Activated gamma-delta T cell treated with anti-CD3 and anti-CD28 coated beads, Interleukin-2, amount 50 U/mL, for 16 hours (primary cell): ENCODE data around the gene SLC37A1.

Experiments used
- DNase-seq: peaks from one replicate; pipeline ENCODE4 v3.0.0-alpha.2; 2020; ENCODE audit warnings: low read depth

The SLC37A1 gene

GRCh38 chr21:42527489-42528158 lies 14.0 kb downstream of the SLC37A1 start:
- no peak for DNase-seq

DNA sequence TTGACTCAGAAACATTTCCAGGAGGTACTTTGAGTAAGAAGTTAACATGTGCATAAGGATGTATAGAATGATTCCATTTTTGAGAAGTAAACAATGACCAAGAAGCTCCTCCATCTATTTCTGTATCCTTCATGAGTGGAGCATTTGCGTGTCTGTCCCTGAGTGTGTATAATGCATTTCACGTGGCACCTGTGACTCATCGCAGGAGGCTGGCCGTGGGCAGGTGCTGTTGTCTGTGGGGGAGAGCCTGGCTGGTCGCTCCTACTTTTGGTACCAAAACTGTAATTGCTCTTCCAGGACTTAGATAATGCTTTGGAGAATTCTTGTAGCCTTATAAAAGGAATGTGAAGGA lies 16.5 kb downstream of the SLC37A1 start:
- DNase-seq = no peak

DNA sequence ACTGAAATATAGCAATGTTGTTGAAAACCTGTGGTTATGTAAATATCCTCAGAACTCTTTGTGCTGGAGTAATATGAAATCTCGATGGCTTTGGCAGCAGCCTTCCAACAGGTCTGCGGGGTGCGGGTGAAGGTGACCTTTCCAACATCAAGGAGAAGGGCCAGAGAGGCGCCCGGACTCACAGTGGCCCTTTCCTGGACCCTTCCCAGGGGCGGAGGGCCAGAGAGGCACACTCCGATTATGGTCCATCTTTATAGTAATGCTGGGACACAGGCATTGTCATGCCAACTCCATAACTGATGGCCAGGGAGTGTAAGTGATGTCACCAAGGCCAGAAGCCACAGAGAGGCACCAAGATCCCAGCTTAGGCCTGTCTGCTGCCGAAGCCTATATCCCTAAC lies 18.1 kb downstream of the SLC37A1 start:
- no peak for DNase-seq

GRCh38 chr21:42532466-42533181 lies 19.0 kb downstream of the SLC37A1 start:
- no peak for DNase-seq

GRCh38 chr21:42533306-42533962 lies 19.8 kb downstream of the SLC37A1 start:
- DNase-seq = no peak

GRCh38 chr21:42533963-42534355 lies 20.3 kb downstream of the SLC37A1 start:
- no peak for DNase-seq

DNA sequence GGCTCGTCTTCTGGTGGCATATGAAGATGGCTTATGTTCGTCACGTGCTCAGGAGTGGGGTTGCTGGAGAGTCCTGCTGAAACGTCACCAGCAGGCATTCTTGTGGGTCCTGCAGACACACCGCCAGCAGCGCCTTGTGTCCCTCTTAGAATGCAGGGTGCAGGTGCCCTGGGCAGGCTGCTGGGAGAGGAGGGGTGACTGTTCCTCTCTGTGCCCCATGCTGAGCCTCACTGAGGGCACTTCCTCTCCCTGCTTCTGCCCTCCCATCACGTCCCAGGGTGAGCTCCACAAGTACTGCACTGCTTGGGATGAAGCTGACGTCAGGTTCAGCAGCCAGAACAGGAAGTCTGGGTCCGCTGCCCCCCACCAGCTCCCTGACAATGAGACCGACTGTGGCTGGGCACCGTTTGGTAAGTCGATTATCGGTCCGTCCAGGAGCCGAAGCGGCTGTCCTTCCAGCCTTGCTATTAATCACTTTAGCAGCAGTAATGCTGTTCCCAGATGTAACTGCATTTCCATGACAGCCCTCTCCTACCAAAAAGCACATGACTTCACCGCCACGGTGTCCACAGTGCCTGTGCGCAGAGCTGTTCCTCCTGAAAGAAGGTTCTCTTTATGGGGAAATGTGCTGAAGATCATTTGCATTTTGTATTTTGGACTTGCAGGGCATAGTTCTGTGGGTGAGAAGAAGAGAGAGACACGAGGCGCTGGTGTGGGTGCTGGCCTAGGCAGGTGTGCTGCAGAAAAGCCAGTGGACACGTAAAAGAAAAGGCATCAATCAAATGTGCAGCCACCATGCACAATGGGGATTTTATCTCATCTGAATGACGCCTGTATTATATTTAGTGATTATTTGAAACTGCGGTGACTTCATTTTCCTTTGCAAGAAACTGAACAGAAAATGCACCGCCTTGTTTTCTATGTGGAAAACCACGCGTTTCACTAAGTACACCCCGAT lies 21.0 kb downstream of the SLC37A1 start:
- DNase-seq = no peak

DNA sequence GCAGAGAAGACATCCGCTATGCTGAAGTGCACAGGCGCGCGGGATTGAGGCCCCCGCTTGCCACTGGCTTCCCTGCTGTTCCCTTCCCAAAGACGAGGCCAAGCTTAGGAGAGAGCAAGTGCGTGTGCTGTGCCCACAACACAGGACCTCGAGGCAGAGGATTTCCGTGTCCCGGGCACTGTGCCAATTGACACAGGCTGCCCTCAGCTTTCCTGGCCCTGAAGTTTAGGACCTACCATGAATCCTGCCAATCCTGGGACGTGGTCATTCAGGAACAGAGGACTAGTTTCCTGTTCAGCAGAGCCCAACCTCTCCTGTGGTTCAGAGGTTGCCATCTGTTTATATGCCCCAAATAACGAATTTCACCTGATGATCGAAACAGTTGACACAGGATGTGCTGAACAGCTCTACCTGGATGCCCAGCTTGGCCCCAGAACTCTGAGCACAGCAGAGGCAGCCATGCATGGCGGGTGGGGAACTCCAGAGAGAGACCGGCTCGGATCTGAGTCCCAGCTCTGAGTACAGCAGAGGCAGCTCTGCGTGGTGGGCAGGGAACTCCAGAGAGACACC lies 22.0 kb downstream of the SLC37A1 start:
- DNase-seq = no peak

DNA sequence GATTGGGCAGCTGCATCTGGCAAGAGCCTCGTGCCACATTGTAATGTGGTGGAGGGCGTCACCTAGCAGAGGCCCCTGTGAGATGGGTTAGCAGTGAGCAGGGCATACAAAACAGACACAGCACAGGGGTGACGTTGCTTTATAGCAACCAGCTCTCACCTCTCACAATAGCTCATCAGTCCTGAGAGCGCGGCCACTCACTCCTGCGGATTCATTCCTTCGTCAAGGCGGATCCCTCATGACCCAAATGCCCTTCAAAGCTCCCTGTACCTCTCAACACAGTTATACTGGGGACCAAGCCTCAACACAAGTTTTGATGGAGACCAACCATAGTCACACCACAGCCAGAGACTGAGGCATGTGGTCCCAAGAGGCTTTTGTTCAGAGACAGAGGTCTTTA lies 22.9 kb downstream of the SLC37A1 start:
- no peak for DNase-seq

GRCh38 chr21:42537106-42537742 lies 23.6 kb downstream of the SLC37A1 start:
- DNase-seq = no peak

DNA sequence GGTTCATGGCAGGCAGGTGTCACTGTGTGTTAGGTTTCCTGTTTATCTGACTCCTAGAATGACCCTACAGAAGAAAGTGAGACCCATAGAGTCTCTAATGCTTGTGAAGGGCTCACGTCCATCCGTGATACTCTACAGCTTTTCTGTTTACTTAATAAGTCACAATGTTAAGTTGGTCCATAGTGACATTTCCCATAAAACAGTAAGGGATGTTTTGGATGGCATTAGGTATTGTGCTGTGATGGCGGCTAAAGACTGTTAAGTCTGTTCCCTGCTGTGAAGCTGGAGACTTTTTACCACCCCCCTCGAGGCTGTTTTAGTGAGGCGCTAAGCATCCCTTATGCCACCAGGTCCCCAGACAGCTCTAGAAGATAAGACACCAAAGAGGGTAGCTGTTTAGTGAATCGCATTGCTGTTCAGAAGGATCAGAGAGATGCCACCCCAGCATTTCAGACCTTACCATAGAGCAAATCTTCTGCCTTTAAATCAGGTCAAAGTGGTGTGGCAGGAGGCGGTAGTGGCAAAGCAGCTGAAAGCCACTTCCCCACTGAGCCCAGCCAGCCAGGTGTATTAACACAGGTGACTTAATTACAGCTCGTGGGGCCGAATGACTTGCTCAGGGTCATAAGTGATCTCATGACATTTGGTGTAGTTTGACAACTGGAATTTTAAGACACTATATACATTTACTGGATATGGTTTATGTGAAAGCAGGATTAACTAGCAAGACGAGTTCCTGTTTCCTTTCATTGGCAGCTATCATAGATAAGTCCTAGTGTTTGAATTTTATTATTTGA lies 25.0 kb downstream of the SLC37A1 start:
- DNase-seq = no peak

- no peak for DNase-seq
Measured at GRCh38 chr21:42539342-42539741, 25.7 kb downstream of the SLC37A1 start.

DNA sequence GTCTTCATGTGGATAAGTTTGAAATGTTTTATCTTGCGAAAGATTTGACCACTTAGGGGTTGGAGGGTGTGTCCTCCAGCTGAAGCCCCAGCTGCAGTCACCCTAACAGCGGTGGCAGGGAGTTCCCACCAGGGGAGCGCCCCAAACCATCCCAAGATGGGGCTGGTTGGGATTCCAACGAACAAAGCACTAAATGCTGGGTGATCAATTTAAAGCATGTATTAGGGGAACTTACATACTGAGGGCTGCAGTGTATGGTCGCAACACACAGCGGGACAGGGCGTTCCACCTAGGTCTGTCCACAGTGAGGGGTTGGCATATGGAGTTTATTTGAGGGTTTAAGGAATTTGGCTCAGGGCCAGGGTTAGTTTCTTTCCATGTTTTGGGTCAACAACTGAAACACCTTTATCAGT lies 26.3 kb downstream of the SLC37A1 start:
- no peak for DNase-seq

- no peak for DNase-seq
Measured at GRCh38 chr21:42540396-42540795, 26.7 kb downstream of the SLC37A1 start.

DNA sequence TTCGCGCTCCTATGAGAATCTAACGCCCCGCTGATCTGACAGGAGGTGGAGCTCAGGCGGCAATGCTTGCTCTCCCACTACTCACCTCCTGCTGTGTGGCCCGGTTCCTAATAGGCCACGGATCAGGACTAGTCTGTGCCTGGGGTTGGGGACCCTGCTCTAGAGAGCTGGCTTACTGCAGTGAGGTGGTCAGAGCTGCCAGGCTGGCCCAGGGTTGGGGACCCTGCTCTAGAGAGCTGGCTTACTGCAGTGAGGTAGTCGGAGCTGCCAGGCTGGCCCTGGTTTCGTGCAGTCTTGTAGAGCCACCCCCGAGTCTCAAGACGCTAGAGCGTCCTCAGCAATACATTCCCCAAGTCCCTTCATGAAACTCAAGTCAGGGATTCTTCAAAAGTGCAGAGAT lies 27.5 kb downstream of the SLC37A1 start:
- DNase-seq = no peak

DNA sequence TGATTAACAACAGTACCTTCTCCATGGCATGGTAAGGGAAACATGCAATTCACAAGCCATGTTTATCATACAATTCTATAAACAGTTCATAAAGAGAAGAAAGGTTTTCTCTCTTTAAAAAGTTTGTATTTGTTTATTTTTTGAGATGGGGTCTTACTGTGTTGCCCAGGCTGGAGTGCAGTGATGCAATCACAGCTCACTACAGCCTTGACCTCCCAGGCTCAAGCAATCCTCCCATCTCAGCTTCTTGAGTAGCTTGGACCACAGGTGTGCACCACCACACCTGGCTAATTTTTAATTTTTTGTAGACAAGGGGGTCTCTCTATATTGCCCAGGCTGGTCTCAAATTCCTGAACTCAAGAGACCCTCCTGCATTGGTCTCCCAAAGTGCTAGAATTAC lies 28.0 kb downstream of the SLC37A1 start:
- DNase-seq = no peak

DNA sequence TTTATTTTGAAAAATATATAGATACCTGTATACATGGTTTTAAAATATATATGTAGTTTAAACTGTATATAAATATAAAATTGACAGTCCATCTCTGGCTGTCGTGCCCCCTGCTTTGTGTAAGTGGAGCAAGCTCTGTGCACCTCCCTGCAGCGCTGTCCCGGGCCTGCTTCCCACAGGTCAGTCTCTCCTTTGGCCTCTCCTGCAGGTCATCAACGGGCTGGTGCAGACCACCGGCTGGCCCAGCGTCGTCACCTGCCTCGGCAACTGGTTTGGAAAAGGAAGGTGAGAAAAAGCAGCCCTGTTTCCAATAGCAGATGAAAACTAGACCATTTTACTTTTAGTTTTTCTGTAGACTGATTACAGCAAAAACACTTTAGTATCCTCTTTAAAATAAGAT lies 28.5 kb downstream of the SLC37A1 start:
- no peak for DNase-seq

- no peak for DNase-seq
Measured at GRCh38 chr21:42542596-42542995, 28.9 kb downstream of the SLC37A1 start.

GRCh38 chr21:42543106-42543847 lies 29.6 kb downstream of the SLC37A1 start:
- no peak for DNase-seq

DNA sequence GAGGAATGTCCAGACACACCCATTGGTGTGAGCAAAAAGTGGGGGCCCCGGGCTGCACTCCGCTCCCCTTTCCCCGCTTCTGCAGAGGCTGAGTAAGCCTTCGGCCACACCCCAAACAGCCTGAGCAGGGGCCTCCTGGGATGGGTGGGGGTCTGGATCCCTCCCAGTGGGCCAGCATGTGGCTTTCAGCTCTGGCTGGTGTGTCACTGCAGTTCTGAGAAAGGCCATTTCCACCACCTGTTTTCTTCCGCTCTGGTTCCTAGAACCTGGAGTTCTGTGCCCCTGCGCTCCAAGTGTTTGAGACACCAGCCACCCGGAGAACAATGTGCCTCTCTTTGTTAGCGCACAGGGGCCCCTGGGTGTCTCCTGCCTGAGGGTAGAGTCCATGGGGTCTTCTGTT lies 30.9 kb downstream of the SLC37A1 start:
- no peak for DNase-seq
